Embryonic facial prominence (tissue), 1 donor: Measurements from ENCODE around the gene SFI1.
"Not testable (repeated sequence)": the region's sequence is repeated elsewhere in the genome, so short reads cannot be mapped to it uniquely, and the experiment has no call there.

ENCODE experiments used
- DNase-seq: peaks from one replicate; pipeline ENCODE4 v3.0.0-alpha.2; 2016; ENCODE audit errors: extremely low spot score

Gene SFI1

GRCh38 chr22:31496007-31496734 is at the start of gene SFI1:
SFI1 (plus strand) TSS chr22:31496536; CDS start chr22:31508285, 11,749 bp downstream.
- peak; percentile 75 for DNase-seq

- no peak for DNase-seq
These were observed 49.6 kb upstream of the SFI1 start for GRCh38 chr22:31446767-31447166.

GRCh38 chr22:31447337-31447736 is 49.0 kb upstream of the SFI1 start:
- DNase-seq = no peak

GRCh38 chr22:31448382-31448781 is 48.0 kb upstream of the SFI1 start:
- DNase-seq = no peak

GRCh38 chr22:31449506-31449905 is 46.8 kb upstream of the SFI1 start:
- no peak for DNase-seq

GRCh38 chr22:31451709-31452571 is 44.4 kb upstream of the SFI1 start:
- no peak for DNase-seq

- no peak for DNase-seq
These were observed 34.6 kb upstream of the SFI1 start for GRCh38 chr22:31461699-31462098.

- no peak for DNase-seq
These were observed 31.0 kb upstream of the SFI1 start for GRCh38 chr22:31465307-31465706.

- DNase-seq = no peak
These were observed 21.6 kb upstream of the SFI1 start for GRCh38 chr22:31474743-31475142.

- DNase-seq = no peak
These were observed 20.5 kb upstream of the SFI1 start for GRCh38 chr22:31475800-31476199.

GRCh38 chr22:31477329-31477728 is 19.0 kb upstream of the SFI1 start:
- DNase-seq = no peak

- no peak for DNase-seq
These were observed 15.2 kb upstream of the SFI1 start for GRCh38 chr22:31481129-31481528.

- DNase-seq = not testable (repeated sequence)
These were observed 13.9 kb upstream of the SFI1 start for GRCh38 chr22:31482470-31482869.

- DNase-seq = not testable (repeated sequence)
These were observed 10.0 kb upstream of the SFI1 start for GRCh38 chr22:31486369-31486768.

GRCh38 chr22:31486951-31487350 is 9.4 kb upstream of the SFI1 start:
- DNase-seq = no peak

- no peak for DNase-seq
These were observed 7.9 kb upstream of the SFI1 start for GRCh38 chr22:31488346-31488883.

GRCh38 chr22:31488988-31489617 is 7.2 kb upstream of the SFI1 start:
- no peak for DNase-seq

- DNase-seq = peak; percentile 80
These were observed 6.5 kb upstream of the SFI1 start, which contains the start of gene EIF4ENIF1 for GRCh38 chr22:31489632-31490495. EIF4ENIF1 (minus strand) TSS chr22:31489842; CDS start chr22:31488718, 1,124 bp downstream.

- DNase-seq = no peak
These were observed 5.8 kb upstream of the SFI1 start for GRCh38 chr22:31490496-31490925.

- DNase-seq = no peak
These were observed 4.9 kb upstream of the SFI1 start for GRCh38 chr22:31491218-31491962.
